ENCODE results near the gene SLC16A9. TPM values are rescaled to one million over a fixed set of nuclear protein-coding genes. Genes with fewer than 3 reads are reported as not detected.

SLC16A9 gene
- total RNA-seq, 1 donor: under 0.01 TPM

DNA sequence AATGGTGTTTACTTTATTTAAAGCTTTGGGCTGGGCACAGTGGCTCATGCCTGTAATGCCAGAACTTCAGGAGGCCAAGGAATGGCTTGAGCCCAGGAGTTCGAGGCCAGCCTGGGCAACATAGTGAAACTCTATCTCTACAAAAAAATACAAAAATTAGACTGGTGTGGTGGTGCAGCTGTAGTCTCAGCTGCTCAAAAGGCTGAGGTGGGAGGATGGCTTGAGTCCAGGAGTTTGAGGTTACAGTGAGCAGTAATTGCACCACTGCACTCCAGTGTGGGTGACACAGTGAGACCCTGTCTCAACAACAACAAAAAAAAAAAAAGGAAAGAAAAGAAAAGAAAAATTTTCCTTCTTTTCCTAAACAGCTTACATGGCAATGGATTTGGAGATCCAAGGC lies 22.0 kb downstream of the SLC16A9 start:
- DNase-seq (ENCODE audit: low read depth): no peak
- TF ChIP-seq, protein P1, sequence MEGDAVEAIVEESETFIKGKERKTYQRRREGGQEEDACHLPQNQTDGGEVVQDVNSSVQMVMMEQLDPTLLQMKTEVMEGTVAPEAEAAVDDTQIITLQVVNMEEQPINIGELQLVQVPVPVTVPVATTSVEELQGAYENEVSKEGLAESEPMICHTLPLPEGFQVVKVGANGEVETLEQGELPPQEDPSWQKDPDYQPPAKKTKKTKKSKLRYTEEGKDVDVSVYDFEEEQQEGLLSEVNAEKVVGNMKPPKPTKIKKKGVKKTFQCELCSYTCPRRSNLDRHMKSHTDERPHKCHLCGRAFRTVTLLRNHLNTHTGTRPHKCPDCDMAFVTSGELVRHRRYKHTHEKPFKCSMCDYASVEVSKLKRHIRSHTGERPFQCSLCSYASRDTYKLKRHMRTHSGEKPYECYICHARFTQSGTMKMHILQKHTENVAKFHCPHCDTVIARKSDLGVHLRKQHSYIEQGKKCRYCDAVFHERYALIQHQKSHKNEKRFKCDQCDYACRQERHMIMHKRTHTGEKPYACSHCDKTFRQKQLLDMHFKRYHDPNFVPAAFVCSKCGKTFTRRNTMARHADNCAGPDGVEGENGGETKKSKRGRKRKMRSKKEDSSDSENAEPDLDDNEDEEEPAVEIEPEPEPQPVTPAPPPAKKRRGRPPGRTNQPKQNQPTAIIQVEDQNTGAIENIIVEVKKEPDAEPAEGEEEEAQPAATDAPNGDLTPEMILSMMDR (IDR thresholded peaks at IDR 0.05; ENCODE audit: insufficient read depth, low read depth, low read length): no peak
- no peak overlapping the region for H3K4me3 ChIP-seq (ENCODE audit: low read depth, low read length)

DNA sequence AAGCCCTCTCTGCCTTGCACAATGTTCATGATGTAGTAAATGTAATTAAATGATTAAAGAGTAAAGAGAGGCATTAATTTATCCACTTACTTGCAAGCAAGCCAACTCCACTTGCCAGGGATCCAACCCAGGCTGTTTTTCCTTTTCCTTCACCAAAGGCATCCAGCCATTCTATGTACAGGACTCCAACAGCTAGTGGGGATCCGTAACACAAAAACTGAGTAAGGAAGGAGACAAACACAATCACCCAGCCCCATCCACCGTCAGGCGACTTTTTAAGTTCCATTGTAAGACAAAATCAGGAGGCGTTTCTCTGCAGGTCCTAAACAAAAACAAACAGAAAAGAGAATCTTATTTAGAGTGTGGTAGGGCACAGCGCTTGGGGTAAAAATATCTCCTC lies 25.6 kb downstream of the SLC16A9 start:
- no peak for DNase-seq (ENCODE audit: low read depth)
- no peak overlapping the region for H3K4me3 ChIP-seq (ENCODE audit: low read depth, low read length)
- TF ChIP-seq, protein P1 (IDR thresholded peaks at IDR 0.05; ENCODE audit: insufficient read depth, low read depth, low read length): no peak

DNA sequence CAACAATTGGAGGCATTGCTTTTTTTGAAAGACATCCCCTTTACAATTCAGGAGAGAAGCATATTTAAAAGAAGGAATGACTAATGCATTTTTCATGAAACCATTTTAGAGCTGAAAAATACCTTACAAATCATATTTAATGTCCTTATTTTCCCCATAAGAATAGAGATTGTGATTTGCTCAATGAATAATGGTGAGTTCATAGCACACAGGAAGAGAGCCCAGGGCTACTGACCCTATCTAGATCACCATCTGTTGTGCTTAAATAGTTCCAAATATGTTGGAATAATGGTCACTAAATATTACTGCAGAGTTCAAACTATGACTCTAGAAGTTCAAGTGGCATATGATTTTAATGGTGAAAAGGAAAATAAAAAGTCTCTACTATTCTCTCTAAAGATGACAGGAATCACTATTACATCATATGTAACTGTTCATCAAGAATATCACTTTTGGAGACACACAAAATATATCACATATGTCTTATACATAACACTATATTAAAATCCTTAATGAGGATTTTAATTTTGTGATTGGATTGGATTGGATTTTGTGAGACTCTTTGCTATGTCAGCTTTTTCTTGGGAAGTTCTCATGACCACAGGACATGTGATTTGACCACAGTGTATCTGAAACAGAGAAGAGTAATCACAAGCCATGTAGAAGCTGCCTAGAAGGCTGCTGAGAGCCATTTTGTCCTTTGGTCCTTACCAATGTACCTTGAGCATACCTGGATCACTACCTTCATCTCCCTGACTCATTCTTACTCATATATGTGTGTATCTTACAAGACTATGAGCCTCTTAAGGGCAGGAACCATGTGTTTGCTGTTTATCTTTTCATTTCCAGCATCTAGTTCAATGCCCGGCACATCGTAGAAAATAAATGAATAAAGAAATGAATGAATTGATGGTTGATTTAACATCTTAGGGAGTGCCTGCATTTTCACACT lies 26.4 kb downstream of the SLC16A9 start:
- H3K4me3 ChIP-seq (ENCODE audit: low read depth, low read length): no peak overlapping the region
- TF ChIP-seq, protein P1 (IDR thresholded peaks at IDR 0.05; ENCODE audit: insufficient read depth, low read depth, low read length): no peak
- no peak for DNase-seq (ENCODE audit: low read depth)

DNA sequence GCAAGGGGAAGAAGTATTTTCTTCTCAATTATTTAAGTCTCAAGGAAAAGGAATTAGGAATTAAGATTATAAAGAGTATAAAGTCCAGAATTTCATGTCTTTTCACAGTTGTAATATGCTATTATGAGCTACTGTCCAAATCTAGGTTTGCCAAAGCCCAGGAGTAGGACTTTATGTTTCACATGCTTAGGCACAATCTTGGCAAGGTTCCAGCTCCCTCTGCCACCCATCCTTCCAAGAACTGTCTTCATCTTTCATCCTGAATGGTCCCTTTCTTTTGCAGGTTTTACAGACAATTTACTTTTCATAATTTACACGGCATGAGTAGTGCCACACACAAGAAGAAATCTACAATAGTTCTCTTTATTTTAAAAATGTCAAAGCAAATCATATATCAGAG lies 29.5 kb downstream of the SLC16A9 start:
- DNase-seq (ENCODE audit: low read depth): no peak
- H3K4me3 ChIP-seq (ENCODE audit: low read depth, low read length): no peak overlapping the region
- TF ChIP-seq, protein P1 (IDR thresholded peaks at IDR 0.05; ENCODE audit: insufficient read depth, low read depth, low read length): no peak

DNA sequence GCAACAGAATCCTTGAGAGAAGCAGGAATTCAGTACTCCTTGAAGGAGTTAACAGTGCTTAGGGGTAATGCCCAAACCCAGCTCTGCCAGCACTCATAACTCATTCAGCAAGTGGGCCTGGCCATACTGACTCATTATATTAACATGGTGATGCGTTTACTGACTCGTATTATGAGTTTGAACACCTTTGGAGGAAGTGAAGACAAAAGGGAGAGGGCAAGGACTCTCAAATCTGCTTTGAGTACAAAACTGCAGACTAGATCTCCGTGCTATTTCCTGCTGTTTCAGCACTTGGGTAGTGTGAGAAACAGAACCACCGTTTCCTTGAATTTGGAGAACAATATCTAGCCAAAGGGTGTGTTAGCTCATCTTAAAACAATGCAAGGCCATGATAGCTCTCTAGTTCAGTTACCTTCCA lies 30.8 kb downstream of the SLC16A9 start:
- TF ChIP-seq, protein P1 (IDR thresholded peaks at IDR 0.05; ENCODE audit: insufficient read depth, low read depth, low read length): no peak
- DNase-seq (ENCODE audit: low read depth): no peak
- no peak overlapping the region for H3K4me3 ChIP-seq (ENCODE audit: low read depth, low read length)

DNA sequence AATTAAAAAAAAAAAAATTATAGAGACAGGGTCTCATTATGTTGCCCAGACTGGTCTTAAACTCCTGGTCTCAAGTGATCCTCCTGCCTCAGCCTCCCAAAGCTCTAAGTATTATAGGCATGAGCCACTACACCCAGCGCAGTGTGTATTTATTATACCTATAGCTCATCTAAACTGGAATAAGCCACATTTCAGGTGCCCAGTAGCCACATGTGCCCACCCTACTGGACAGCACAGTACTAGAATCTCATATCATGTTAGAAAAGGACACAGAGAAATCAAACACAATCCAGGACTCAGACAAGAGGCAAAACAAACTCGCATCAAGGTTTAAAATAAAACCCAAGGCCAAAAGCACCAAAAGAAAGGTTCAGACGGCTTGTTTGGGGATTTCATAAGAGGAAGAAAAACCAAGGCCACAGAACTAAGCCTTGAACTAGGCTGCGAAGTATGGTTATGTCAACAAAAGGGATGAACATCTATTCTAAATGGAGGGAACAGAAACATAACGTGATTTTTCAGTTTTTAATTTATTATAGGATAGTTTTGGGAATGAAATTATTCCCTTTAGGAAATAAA lies 32.3 kb downstream of the SLC16A9 start:
- no peak for DNase-seq (ENCODE audit: low read depth)
- no peak overlapping the region for H3K4me3 ChIP-seq (ENCODE audit: low read depth, low read length)
- TF ChIP-seq, protein P1 (IDR thresholded peaks at IDR 0.05; ENCODE audit: insufficient read depth, low read depth, low read length): no peak

Data from fibroblast of villous mesenchyme (primary cell).